IPS DF 19.7 (cell line): ENCODE measurements around the gene MRFAP1.
"Not testable (repeated sequence)": the region's sequence is repeated elsewhere in the genome, so short reads cannot be mapped to it uniquely, and the experiment has no call there.

ENCODE experiments used
- DNase-seq: peaks from one replicate; pipeline ENCODE4 v3.0.0-alpha.2; 2013; ENCODE audit warnings: low read depth, low spot score

The MRFAP1 gene

GRCh38 chr4:6634746-6635145 lies 5.7 kb upstream of the MRFAP1 start:
- no peak for DNase-seq

- no peak for DNase-seq
Observed at GRCh38 chr4:6639137-6639680, 1.3 kb upstream of the MRFAP1 start.

- DNase-seq: no peak
Observed at GRCh38 chr4:6641164-6641970, 882 bp downstream of the MRFAP1 start.

GRCh38 chr4:6641971-6642320 lies 1.5 kb downstream of the MRFAP1 start:
- no peak for DNase-seq

- DNase-seq: no peak
Observed at GRCh38 chr4:6643141-6643847, 2.8 kb downstream of the MRFAP1 start.

GRCh38 chr4:6644792-6645530 lies 4.5 kb downstream of the MRFAP1 start:
- no peak for DNase-seq

- no peak for DNase-seq
Observed at GRCh38 chr4:6647169-6647568, 6.7 kb downstream of the MRFAP1 start.

- DNase-seq: no peak
Observed at GRCh38 chr4:6647582-6648230, 7.2 kb downstream of the MRFAP1 start.

- DNase-seq: no peak
Observed at GRCh38 chr4:6649216-6649615, 8.7 kb downstream of the MRFAP1 start.

GRCh38 chr4:6654211-6654610 lies 13.7 kb downstream of the MRFAP1 start:
- DNase-seq: not testable (repeated sequence)

GRCh38 chr4:6655291-6655690 lies 14.8 kb downstream of the MRFAP1 start:
- not testable (repeated sequence) for DNase-seq

- DNase-seq: no peak
Observed at GRCh38 chr4:6655924-6656323, 15.4 kb downstream of the MRFAP1 start.

- no peak for DNase-seq
Observed at GRCh38 chr4:6657242-6658208, 17.0 kb downstream of the MRFAP1 start.

- no peak for DNase-seq
Observed at GRCh38 chr4:6658209-6658595, 17.7 kb downstream of the MRFAP1 start.

- DNase-seq: no peak
Observed at GRCh38 chr4:6658597-6659075, 18.2 kb downstream of the MRFAP1 start.

- no peak for DNase-seq
Observed at GRCh38 chr4:6659897-6660296, 19.4 kb downstream of the MRFAP1 start.

- DNase-seq: no peak
Observed at GRCh38 chr4:6660430-6660829, 19.9 kb downstream of the MRFAP1 start.

GRCh38 chr4:6662591-6662990 lies 22.1 kb downstream of the MRFAP1 start:
- DNase-seq: no peak

GRCh38 chr4:6663596-6664393 lies 23.3 kb downstream of the MRFAP1 start:
- DNase-seq: no peak

- no peak for DNase-seq
Observed at GRCh38 chr4:6665320-6665654, 24.8 kb downstream of the MRFAP1 start.
